Fibroblast of skin of left quadriceps (primary cell): ENCODE measurements around the gene TPPP.
"Not testable (repeated sequence)": the region's sequence is repeated elsewhere in the genome, so short reads cannot be mapped to it uniquely, and the experiment has no call there.

Experiments
- DNase-seq, 2 experiments: peaks; one replicate each; pipeline ENCODE4 v3.0.0-alpha.2; 2013; ENCODE audit warnings: low read depth in 2 of 2

The TPPP gene

GRCh38 chr5:694042-694431 lies 885 bp upstream of the TPPP start:
- DNase-seq, result not testable (repeated sequence)

GRCh38 chr5:692529-693041 lies 567 bp downstream of the TPPP start:
- not testable (repeated sequence) for DNase-seq

DNA sequence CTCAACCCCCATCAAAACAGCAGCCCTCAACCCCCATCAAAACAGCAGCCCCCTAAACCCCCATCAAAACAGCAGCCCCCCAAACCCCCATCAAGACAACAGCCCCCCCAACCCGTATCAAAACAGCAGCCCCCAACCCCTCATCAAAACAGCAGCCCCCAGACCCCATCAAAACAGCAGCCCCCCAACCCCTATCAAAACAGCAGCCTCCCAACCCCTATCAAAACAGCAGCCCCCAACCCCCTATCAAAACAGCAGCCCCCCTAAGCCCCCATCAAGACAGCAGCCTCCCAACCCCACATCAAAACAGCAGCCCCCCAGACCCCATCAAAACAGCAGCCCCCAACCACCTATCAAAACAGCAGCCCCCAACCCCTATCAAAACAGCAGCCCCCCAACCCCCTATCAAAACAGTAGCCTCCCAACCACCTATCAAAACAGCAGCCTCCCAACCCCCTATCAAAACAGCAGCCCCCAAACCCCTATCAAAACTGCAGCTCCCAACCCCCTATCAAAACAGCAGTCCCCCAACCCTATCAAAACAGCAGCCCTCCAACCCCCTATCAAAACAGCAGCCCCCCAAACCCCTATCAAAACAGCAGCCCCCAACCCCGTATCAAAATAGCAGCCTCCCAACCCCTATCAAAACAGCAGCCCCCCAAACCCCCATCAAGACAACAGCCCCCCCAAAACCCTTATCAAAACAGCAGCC lies 1.2 kb downstream of the TPPP start:
- DNase-seq, result no peak

DNA sequence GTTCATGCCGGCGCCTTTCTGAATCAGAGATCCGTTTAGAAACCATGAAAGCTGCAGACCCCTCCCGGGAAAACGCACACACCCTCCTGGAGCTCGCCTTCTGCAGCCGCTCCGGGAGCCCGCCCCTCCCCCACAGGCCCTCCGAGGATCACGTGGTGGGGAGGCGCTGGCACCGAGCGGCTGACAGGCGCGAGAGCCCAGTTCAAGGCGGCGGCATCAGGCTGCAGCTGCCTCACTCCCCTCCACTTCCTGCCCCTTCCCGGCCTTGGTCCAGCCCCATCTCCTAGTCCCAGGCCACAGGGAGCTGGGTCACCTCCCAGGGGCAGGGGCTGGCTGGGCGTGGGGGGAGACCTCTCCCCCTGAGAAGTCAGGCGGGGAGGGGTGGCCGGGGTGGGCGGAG lies 2.1 kb downstream of the TPPP start:
- DNase-seq, result not testable (repeated sequence)

DNA sequence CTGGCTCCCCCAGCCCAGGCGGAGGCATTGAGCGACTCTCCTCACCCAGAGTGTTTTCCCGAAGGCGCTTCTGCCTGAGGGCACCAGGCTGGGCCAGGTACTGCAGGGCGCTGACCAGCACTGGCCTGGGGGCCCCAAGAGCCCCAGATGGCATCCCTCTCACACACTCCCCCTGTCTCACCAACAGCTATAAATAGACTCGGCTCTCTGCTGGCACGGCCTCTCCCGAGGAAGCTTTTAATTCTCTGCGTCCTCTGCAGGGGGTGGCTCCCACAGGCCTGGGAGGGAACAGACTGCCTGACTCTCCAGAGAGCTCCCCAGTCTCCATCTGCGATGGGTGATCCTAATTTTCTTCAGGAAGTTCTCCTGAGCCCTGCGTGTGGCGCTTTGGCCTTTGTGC lies 2.9 kb downstream of the TPPP start:
- DNase-seq, result not testable (repeated sequence)

DNA sequence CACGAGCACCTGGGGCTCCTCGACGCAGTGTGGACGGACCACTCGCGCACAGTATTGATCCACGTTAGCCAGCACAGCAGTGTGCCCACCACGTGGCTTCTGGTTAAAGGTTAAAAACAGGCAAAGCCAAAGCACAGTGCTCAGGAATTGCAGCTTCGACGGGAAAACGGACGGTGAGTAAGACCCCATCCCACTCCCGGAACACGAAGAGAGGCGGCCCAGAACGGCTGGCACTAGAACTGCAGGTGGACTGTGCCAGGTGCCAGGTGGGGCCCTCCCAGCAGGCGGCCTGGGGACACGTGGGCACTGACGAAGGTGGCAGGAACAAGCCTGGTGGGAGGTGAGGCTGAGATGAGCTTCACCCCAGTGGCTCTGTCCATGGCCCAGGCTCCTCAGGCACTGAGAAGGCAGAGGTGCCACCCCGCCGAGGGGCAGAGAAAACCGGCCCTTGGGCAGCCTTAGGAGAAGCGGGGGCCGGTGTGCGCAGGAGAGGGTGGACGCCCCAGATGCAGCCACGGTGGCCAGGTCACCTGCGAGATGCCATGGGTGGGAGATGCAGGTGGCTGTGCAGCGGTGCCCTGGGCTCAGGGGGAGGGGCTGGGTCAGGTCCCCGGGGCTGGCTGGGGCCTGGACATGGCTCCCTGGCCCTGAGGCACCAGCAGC lies 4.7 kb downstream of the TPPP start:
- not testable (repeated sequence) for DNase-seq

DNA sequence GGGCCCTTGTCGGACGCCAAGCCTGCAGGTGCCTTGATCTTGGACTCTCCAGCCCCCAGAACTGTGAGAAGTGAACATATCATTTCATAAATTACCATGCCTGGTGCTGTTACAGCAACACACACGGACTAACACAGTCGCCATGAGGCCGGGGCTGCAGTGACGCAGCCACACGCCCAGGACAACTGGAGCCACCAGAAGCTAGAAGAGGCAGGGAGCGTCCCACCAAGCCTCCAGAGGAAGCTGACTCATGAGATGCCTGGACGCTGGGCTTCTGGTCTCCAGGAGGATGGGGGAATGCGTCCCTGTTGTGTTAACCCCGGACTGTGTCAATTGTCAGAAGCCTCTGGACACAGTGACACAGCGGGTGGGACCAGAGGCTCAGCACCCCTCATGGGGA lies 6.2 kb downstream of the TPPP start:
- DNase-seq, result not testable (repeated sequence)

- DNase-seq, result not testable (repeated sequence)
Measured at GRCh38 chr5:686172-686523, 7.0 kb downstream of the TPPP start.

GRCh38 chr5:685262-686171 lies 7.6 kb downstream of the TPPP start:
- no peak for DNase-seq

DNA sequence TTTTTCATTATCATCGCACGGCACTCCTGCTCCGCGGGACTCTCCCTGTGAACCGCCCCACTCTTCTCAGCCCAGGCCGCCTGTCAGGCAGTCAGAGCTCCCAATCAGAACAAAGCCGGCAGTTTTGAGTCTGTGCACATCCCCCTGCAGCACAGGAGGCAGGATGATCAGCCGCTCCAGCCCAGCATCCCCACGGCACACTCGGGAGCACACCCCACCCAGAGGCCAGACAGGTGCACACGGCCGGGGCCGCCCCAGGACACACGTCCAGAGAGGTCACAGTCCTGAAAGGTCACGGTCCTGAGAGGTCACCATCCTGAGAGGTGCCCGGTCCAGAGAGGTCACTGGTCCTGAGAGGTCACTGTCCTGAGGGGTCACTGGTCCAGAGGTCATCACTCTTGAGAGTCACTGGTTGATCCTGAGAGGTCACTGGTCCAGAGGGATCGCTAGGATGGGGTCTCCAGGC lies 8.4 kb downstream of the TPPP start:
- DNase-seq, result no peak

GRCh38 chr5:683551-684481 lies 9.3 kb downstream of the TPPP start:
- DNase-seq, result no peak

GRCh38 chr5:682651-683358 lies 10.3 kb downstream of the TPPP start:
- DNase-seq, result not testable (repeated sequence)

DNA sequence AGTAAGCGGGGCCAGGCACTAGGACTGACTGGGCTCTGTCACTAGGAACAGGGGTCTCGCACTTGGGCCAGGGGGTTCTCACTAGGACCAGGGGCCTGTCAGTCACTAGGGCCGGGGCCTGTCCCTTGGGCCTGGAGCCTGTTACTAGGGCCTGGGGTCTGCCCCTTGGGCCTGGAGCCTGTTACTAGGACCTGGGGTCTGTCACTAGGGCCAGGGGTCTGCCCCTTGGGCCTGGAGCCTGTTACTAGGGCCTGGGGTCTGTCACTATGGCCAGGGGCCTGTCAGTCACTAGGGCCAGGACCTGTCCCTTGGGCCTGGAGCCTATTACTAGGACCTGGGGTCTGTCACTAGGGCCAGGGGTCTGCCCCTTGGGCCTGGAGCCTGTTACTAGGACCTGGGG lies 10.9 kb downstream of the TPPP start:
- DNase-seq, result not testable (repeated sequence)

DNA sequence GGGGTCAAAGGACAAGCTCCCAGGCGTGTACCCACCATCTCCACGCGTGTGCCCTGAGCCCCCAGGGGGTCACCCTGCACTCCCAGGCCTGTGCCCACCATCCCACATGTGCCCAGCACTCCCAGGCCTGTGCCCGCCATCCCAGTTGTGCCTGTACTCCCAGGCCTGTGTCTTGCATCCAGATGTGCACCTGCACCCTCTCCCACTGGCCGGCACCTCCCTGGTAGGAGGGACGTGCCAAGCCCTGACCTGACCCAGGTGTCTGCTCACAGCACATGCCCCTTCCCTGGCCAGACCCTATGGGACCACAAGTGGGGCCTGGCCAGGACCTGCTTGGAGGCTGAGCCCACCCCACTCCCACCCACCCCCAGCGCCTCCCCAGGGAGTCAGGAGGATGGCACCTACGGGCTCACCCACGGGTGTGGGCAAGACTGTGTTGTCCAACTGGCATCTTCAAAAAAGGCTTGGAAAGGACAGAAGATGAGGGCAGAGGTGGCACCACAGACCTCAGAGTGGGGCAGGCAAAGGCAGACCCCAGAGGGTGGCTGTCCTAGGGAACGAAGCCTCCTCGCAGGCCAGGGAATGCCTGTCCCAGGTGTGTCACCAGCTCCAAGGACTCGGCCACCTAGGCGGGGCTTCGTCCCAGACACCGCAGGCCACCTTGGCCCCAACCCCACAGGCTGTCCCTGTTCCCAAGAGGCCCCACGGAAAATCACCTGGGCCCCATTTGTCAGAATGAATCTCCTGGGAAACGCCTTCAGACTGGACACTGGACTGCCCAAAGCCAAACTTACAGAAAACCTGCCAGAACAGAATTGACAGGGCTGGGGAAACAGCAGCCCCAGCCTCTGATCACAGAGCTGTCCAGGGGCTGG lies 11.6 kb downstream of the TPPP start:
- not testable (repeated sequence) for DNase-seq

- DNase-seq, result not testable (repeated sequence)
Measured at GRCh38 chr5:680836-681235, 12.3 kb downstream of the TPPP start.

- DNase-seq, result not testable (repeated sequence)
Measured at GRCh38 chr5:680118-680795, 12.9 kb downstream of the TPPP start.

DNA sequence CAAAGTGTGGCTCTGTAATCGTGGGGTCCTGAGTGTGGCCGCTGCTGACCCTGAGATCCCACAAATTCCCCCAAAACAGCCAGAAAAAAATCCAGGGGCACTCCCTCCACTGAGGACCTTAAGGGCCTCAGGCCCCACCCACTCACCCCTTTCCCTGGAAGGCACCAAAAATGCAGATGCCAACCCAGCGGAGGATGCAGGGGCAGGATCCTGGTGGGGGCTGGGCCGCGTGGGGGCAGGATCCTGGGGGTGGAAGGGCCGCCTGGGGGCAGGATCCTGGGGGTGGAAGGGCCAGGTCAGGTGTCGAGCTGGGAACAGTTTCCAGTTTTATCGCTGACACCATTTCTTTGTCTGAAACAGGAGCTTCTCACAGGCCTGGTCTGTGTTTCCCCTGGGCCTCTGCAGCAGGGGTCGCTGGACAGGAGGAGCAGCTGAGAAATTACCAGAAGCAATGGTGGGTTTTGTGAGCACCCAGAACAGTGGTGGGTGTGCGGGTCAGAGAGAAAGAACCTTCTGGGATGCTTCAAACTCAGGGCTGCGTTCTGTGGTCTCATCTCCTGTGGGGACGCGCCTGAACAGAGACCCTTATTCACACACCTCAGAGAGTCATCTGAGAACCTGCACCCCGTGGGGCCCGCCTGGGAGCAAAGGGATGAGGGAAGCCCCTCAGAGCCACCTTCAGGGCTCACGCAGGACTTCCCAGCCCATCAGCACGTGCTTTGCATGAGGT lies 13.8 kb downstream of the TPPP start:
- not testable (repeated sequence) for DNase-seq

- not testable (repeated sequence) for DNase-seq
Measured at GRCh38 chr5:678521-678920, 14.6 kb downstream of the TPPP start.
